Measurements from ENCODE around the gene CAPN3.

GRCh38 chr15:42405863-42406482, 46.7 kb downstream of the CAPN3 start:
- TF ChIP-seq CTCF (IDR thresholded peaks at IDR 0.05) (no peak), EP300 (IDR thresholded peaks at IDR 0.05) (no peak), POLR2AphosphoS5 (IDR thresholded peaks at IDR 0.05) (no peak)

Measured in sigmoid colon (tissue), 4 donors.